HepG2 (cell line): ENCODE data around the gene DGCR2. TPM values are rescaled to one million over a fixed set of nuclear protein-coding genes. Genes with fewer than 3 reads are reported as not detected.

Experiments used
- ATAC-seq: fragments of 200-7000 bp; cut with Tn5 transposase; 3 replicates; pipeline ENCODE4 v1.9.1; 2020; ENCODE audit warnings: mild to moderate bottlenecking, moderate library complexity
- BruUV-seq: library from RNA; stranded (reverse); fragments of 400-500 nt; replicated peaks from 2 replicates; lab custom pipeline; 2021; lab: Mats Ljungman, UMichigan
- CTCF ChIA-PET: fragments of 300-600 bp; formaldehyde crosslinking; extraction: SDS; loops from one replicate; lab custom pipeline; 2021; ENCODE audit warnings: low total read pairs, inconsistent platforms, low intra/inter-chr PET ratio; lab: Yijun Ruan, JAX
- POLR2A ChIA-PET: fragments of 350-600 bp; sonication (Branson Sonifier 250); formaldehyde crosslinking; loops from one replicate; lab custom pipeline; 2020; ENCODE audit warnings: antibody characterized with exemption, inconsistent platforms; lab: Yijun Ruan, JAX
- DNase-seq: peaks from one replicate; pipeline ENCODE4 v3.0.0-alpha.2; 2015; ENCODE audit warnings: low spot score
- FAIRE-seq: peaks from 3 replicates; lab custom pipeline; 2011; peaks lifted over from hg19 to GRCh38; lab: Jason Lieb, UNC
- H2AFZ ChIP-seq: one replicate; pipeline ENCODE4 v1.6.1; 2011; ENCODE audit warnings: low read length, inconsistent platforms
- H3K27ac ChIP-seq: fragments of 300-600 bp; 3 replicates; pipeline ENCODE4 v1.8.0; 2011; ENCODE audit warnings: mixed run types, mild to moderate bottlenecking, mixed read lengths, low read length, inconsistent platforms; ENCODE audit not compliant: insufficient read depth; ENCODE audit errors: extremely low read length
- H3K27me3 ChIP-seq, 2 experiments: fragments of 200-600 bp in 1 of 2; 2 replicates in 1 of 2; 3 replicates in 1 of 2; pipeline versions ENCODE4 v1.6.0 to v1.8.0; 2011; ENCODE audit warnings: low read length in 2 of 2, mild to moderate bottlenecking in 2 of 2, moderate library complexity in 2 of 2, inconsistent platforms in 1 of 2; ENCODE audit not compliant: insufficient read depth in 2 of 2, control insufficient read depth in 1 of 2
- H3K36me3 ChIP-seq, 2 experiments: fragments of 200-600 bp in 1 of 2; replicated peaks in 1 of 2; 2 replicates in 1 of 2; 3 replicates in 1 of 2; pipeline versions ENCODE4 v1.5.1 to v1.8.0; 2011; ENCODE audit warnings: low read length in 2 of 2, inconsistent platforms in 1 of 2; ENCODE audit not compliant: insufficient read depth in 2 of 2, control insufficient read depth in 1 of 2
- H3K4me1 ChIP-seq: 2 replicates; pipeline ENCODE4 v1.5.1; 2012; ENCODE audit warnings: low read length, inconsistent platforms; ENCODE audit not compliant: insufficient read depth
- H3K4me2 ChIP-seq: 2 replicates; pipeline ENCODE4 v1.6.0; 2011; ENCODE audit warnings: low read depth, low read length, inconsistent platforms
- H3K4me3 ChIP-seq, 3 experiments: fragments of 200-600 bp in 1 of 3; sonication (generic), shearing (Covaris generic) in 1 of 3; replicated peaks in 1 of 3; 2 replicates each; pipeline ENCODE4 v1.5.1; 2011 to 2016; ENCODE audit warnings: low read length in 3 of 3, inconsistent platforms in 2 of 3, low read depth in 2 of 3, mild to moderate bottlenecking in 2 of 3, control low read depth in 1 of 3, mixed read lengths in 1 of 3; ENCODE audit not compliant: insufficient read depth in 1 of 3
- H3K79me2 ChIP-seq: one replicate; pipeline ENCODE4 v1.6.1; 2011; ENCODE audit warnings: low read length, inconsistent platforms; ENCODE audit not compliant: insufficient read depth
- H3K9ac ChIP-seq: 2 replicates; pipeline ENCODE4 v1.6.0; 2011; ENCODE audit warnings: mild to moderate bottlenecking, low read depth, low read length, inconsistent platforms; ENCODE audit not compliant: insufficient read depth
- H3K9me3 ChIP-seq: 2 replicates; pipeline ENCODE4 v1.5.1; 2012; ENCODE audit warnings: mild to moderate bottlenecking, low read length
- H4K20me1 ChIP-seq: 2 replicates; pipeline ENCODE4 v1.6.0; 2011; ENCODE audit warnings: inconsistent platforms, mild to moderate bottlenecking, low read length, moderate library complexity; ENCODE audit not compliant: insufficient read depth
- GMEB1 ChIP-seq: sonication (generic); formaldehyde crosslinking; IDR thresholded peaks from 2 replicates; pipeline ENCODE4 v1.5.1; 2020; ENCODE audit warnings: missing genetic modification reagents, mild to moderate bottlenecking, borderline replicate concordance
- HOXA3 ChIP-seq: sonication (generic); formaldehyde crosslinking; IDR thresholded peaks from 2 replicates; pipeline ENCODE4 v1.5.0; 2020; ENCODE audit warnings: missing genetic modification reagents
- MNT ChIP-seq: fragments of 450-650 bp; IDR thresholded peaks from 2 replicates; pipeline ENCODE4 v1.6.1; 2016
- MTA1 ChIP-seq: sonication (generic); formaldehyde crosslinking; IDR thresholded peaks from 2 replicates; pipeline ENCODE4 v1.4.0; 2020; ENCODE audit warnings: missing genetic modification reagents, mild to moderate bottlenecking, borderline replicate concordance
- NFE2L2 ChIP-seq: fragments of 150-350 bp; IDR thresholded peaks from 2 replicates; pipeline ENCODE4 v1.6.1; 2014; ENCODE audit warnings: low read length
- PHF20 ChIP-seq: sonication (generic); formaldehyde crosslinking; IDR thresholded peaks from 2 replicates; pipeline ENCODE4 v1.5.0; 2020; ENCODE audit warnings: mild to moderate bottlenecking, missing genetic modification reagents
- SIN3A ChIP-seq: IDR thresholded peaks from 2 replicates; pipeline ENCODE4 v1.6.1; 2011; ENCODE audit warnings: low read depth, mild to moderate bottlenecking, control low read depth, low read length, borderline replicate concordance
- TCF7L2 ChIP-seq: IDR thresholded peaks from 2 replicates; pipeline ENCODE4 v1.6.1; 2011; ENCODE audit warnings: mild to moderate bottlenecking, low read depth, low read length, moderate library complexity
- ZBTB20 ChIP-seq: sonication (generic); formaldehyde crosslinking; IDR thresholded peaks from 2 replicates; pipeline ENCODE4 v1.8.1; 2023; ENCODE audit warnings: missing genetic modification reagents, low read depth, mild to moderate bottlenecking, borderline replicate concordance
- ZNF30 ChIP-seq: sonication (generic); formaldehyde crosslinking; IDR thresholded peaks from 2 replicates; pipeline ENCODE4 v1.5.0; 2020; ENCODE audit warnings: mild to moderate bottlenecking, missing genetic modification reagents
- ZSCAN30 ChIP-seq: sonication (generic); formaldehyde crosslinking; IDR thresholded peaks from 2 replicates; pipeline ENCODE4 v1.5.0; 2020; ENCODE audit warnings: mild to moderate bottlenecking, missing genetic modification reagents
- WGBS: methylation state at CpG from one replicate; pipeline ENCODE4 v1.1.6; 2017; ENCODE audit warnings: low lambda C conversion rate; 5-methylcytosine and 5-hydroxymethylcytosine counted together
- in situ Hi-C: cut with HindIII; loops from 2 replicates; pipeline ENCODE4 v1.10.0; 2017; ENCODE audit warnings: low pct_unique_long_range_greater_than_20kb; ENCODE audit not compliant: extremely low pct_ligation_motif_present
- intact Hi-C: fragments of 100-400 bp; cut with micrococcal nuclease; formaldehyde crosslinking; loops from one replicate; pipeline ENCODE4 v1.10.0; 2022; ENCODE audit not compliant: unreplicated experiment
- polyA plus RNA-seq, 8 experiments: library from polyadenylated mRNA; depleted of rRNA in 3 of 8; stranded (reverse) in 7 of 8; unstranded in 1 of 8; fragments of >200 nt; fragmentation: Illumina TruSeq in 4 of 8; extraction: Trizol in 4 of 8; gene quantifications; 2 replicates each; pipeline versions ENCODE4 v1.2.1 to v1.2.3, GENCODE V29; 2011 to 2016; ENCODE audit warnings: low read depth in 4 of 8, missing spikeins in 1 of 8, mixed read lengths in 1 of 8; ENCODE audit not compliant: insufficient read depth in 1 of 8
- total RNA-seq, 5 experiments: library from RNA; depleted of rRNA; stranded (reverse); fragments of >200 nt; fragmentation: Illumina TruSeq; extraction: Trizol; gene quantifications; 2 replicates each; pipeline ENCODE4 v1.2.3, GENCODE V29; 2016; ENCODE audit warnings: low read depth in 1 of 5

Gene DGCR2
- total and polyA plus RNA-seq, 2 of the 13 experiments (the other 11 are each of a cell fraction or from before 2014, with no cell fraction given) = 23.1 to 35.3 TPM

- H3K27ac ChIP-seq = no peak overlapping the region
- H3K4me2 ChIP-seq = no peak overlapping the region
- no TSS peak for BruUV-seq
- H3K4me3 ChIP-seq = no peak overlapping the region
- H3K9ac ChIP-seq = no peak overlapping the region
- no peaks in the 10 kb centered on the region for H3K9me3 ChIP-seq
- 77% methylated on average over 5 of the region's 5 CpGs for WGBS
- no peak overlapping the region for H2AFZ ChIP-seq
- ChIA-PET POLR2A (no interaction called here), CTCF (no interaction called here)
- no peaks in the 10 kb centered on the region; a peak in 1 of 5 replicates for H3K27me3 ChIP-seq
- intact Hi-C loops = no loop called here
- ATAC-seq = no peak
- H3K4me1 ChIP-seq = no peaks in the 10 kb centered on the region
- peaks cover 14 to 59% of the 10 kb centered on the region in 2 experiments; a peak in 4 of 5 replicates for H3K36me3 ChIP-seq
- no peaks in the 10 kb centered on the region for H4K20me1 ChIP-seq
- no peak for DNase-seq
- no peaks in the 10 kb centered on the region for H3K79me2 ChIP-seq
- TF ChIP-seq ZSCAN30 (CRISPR knock-in tag) (no peak), ZBTB20 (CRISPR knock-in tag) (no peak), SIN3A (no peak), MTA1 (CRISPR knock-in tag) (no peak), HOXA3 (CRISPR knock-in tag) (no peak), TCF7L2 (no peak), ZNF30 (CRISPR knock-in tag) (no peak), PHF20 (CRISPR knock-in tag) (no peak), MNT (no peak), NFE2L2 (no peak), GMEB1 (no peak)
- in situ Hi-C loops = no loop called here
- no peak for FAIRE-seq
Observed at GRCh38 chr22:19070397-19071169, 51.6 kb downstream of the DGCR2 start.
